Neuron (in vitro differentiated cells): ENCODE data around the gene RNF112.
"Not testable (repeated sequence)": the region's sequence is repeated elsewhere in the genome, so short reads cannot be mapped to it uniquely, and the experiment has no call there.

Source experiments
- H2AFZ ChIP-seq: one replicate; pipeline ENCODE4 v1.6.1; 2013; ENCODE audit warnings: low read depth, mild to moderate bottlenecking, inconsistent platforms, low read length, moderate library complexity
- H3K27me3 ChIP-seq: one replicate; pipeline ENCODE4 v1.6.1; 2013; ENCODE audit warnings: low read length; ENCODE audit not compliant: insufficient read depth
- H3K36me3 ChIP-seq: one replicate; pipeline ENCODE4 v1.6.1; 2013; ENCODE audit warnings: low read length; ENCODE audit not compliant: insufficient read depth
- H3K4me1 ChIP-seq: one replicate; pipeline ENCODE4 v1.6.1; 2013; ENCODE audit warnings: low read length; ENCODE audit not compliant: insufficient read depth
- H3K4me3 ChIP-seq: 2 replicates; pipeline ENCODE4 v1.5.1; 2013; ENCODE audit warnings: mild to moderate bottlenecking, low read length, moderate library complexity
- H3K9me3 ChIP-seq: one replicate; pipeline ENCODE4 v1.6.1; 2013; ENCODE audit warnings: low read length

The RNF112 gene

DNA sequence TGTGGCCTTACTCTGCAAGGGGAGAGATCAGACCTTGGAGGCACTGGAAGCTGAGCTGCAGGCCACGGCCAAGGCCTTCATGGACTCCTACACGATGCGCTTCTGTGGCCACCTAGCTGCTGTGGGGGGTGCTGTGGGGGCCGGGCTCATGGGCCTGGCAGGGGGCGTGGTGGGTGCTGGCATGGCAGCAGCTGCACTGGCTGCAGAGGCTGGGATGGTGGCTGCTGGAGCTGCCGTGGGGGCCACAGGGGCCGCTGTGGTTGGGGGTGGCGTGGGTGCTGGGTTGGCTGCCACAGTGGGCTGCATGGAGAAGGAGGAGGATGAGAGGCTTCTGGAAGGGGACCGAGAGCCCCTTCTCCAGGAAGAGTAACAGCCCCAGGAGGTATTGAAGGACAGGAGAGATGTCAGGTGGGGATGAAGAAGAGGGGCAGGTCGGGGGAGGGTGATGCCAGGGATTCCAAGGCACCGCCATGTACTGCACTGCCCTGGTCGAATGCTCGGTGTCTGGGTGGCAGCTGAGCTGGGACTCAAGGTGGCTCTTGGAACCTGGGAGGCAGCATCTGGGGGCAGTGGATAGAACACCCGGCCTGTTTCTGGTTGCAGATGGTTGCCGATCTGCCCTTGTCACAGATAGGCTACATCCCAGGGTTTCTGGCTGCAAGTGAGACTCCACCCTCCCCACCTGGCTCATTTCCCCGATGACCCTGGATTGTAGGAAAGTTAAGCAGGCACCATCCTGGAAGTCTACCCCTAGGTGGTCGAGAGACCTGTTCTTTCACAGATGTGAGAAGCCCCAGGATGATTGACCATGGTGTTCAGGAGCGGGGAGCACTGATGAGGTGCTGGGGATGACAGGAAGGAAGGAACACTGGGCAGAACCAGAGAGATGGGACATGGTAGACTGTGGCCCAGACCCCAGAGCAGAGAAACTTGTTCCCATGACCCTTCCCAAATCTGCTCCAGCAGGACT is 5.1 kb downstream of the RNF112 start:
- H3K36me3 ChIP-seq: no peaks in the 10 kb centered on the region
- no peak overlapping the region for H2AFZ ChIP-seq
- no peak overlapping the region for H3K4me3 ChIP-seq
- peaks cover 15% of the 10 kb centered on the region for H3K27me3 ChIP-seq
- no peaks in the 10 kb centered on the region for H3K9me3 ChIP-seq
- H3K4me1 ChIP-seq: peaks cover 2% of the 10 kb centered on the region

GRCh38 chr17:19417611-19418010 is 6.6 kb downstream of the RNF112 start:
- H3K9me3 ChIP-seq: no peaks in the 10 kb centered on the region
- no peaks in the 10 kb centered on the region for H3K4me1 ChIP-seq
- peaks cover 15% of the 10 kb centered on the region for H3K27me3 ChIP-seq
- H2AFZ ChIP-seq: no peak overlapping the region
- no peaks in the 10 kb centered on the region for H3K36me3 ChIP-seq
- no peak overlapping the region for H3K4me3 ChIP-seq

GRCh38 chr17:19418251-19418992 is 7.4 kb downstream of the RNF112 start:
- Histone ChIP-seq H3K27me3 (peaks cover 15% of the 10 kb centered on the region), H3K4me3 (no peak overlapping the region), H3K9me3 (no peaks in the 10 kb centered on the region), H3K4me1 (no peaks in the 10 kb centered on the region), H2AFZ (no peak overlapping the region), H3K36me3 (no peaks in the 10 kb centered on the region)

- H2AFZ ChIP-seq: no peak overlapping the region
- no peaks in the 10 kb centered on the region for H3K9me3 ChIP-seq
- H3K4me1 ChIP-seq: no peaks in the 10 kb centered on the region
- H3K36me3 ChIP-seq: no peaks in the 10 kb centered on the region
- H3K27me3 ChIP-seq: peaks cover 10% of the 10 kb centered on the region
- no peak overlapping the region for H3K4me3 ChIP-seq
Measured at GRCh38 chr17:19421219-19421618, 10.2 kb downstream of the RNF112 start.

- no peaks in the 10 kb centered on the region for H3K4me1 ChIP-seq
- no peaks in the 10 kb centered on the region for H3K36me3 ChIP-seq
- no peak overlapping the region for H2AFZ ChIP-seq
- H3K4me3 ChIP-seq: no peak overlapping the region
- H3K9me3 ChIP-seq: no peaks in the 10 kb centered on the region
- peaks cover 3% of the 10 kb centered on the region for H3K27me3 ChIP-seq
Measured at GRCh38 chr17:19421926-19422325, 10.9 kb downstream of the RNF112 start.

DNA sequence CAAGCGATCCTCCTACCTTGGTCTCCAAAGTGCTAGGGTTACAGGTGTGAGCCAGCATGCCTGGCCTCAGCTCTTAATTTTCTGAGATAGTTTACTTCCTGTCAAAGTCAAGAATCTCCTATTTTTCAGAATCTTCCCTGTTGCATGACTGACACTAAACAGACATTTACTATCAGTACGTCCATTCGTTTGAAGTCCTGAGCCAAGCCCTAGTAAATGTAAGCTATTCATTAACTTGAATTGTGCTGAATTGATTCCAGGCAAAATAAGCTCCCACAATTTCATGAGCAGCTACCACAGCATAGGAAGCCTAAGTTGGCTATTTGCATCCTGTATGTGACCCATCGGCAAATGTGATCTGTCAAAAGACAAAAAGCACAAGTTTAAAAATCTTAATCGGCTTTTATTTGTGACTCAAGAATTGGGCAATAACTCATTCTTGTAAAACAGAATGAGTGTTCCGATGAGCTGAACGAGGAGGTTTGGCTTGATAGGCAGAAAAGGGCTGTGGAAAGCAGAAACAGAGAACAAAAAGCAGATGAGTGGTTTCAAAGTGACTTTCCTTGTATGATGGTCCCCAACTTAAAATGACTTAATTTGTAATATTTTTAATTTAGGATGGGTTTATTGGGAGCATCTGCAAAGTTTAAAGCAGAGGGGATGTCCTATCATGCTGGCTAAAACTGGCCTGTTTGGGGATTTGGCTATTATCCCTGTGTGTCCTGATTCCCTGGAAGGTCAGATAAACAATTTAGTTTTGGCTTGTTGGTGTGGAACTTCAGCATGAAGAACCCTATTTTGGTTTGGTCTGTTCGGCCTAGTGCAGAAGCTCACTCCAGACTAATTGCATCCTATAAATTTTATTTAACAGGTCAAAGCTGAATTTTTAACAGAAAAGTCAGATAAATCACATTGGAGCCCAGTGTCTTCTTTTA is 14.2 kb downstream of the RNF112 start:
- Histone ChIP-seq H3K9me3 (no peaks in the 10 kb centered on the region), H3K4me1 (no peaks in the 10 kb centered on the region), H3K27me3 (no peaks in the 10 kb centered on the region), H3K36me3 (no peaks in the 10 kb centered on the region), H3K4me3 (no peak overlapping the region), H2AFZ (no peak overlapping the region)

DNA sequence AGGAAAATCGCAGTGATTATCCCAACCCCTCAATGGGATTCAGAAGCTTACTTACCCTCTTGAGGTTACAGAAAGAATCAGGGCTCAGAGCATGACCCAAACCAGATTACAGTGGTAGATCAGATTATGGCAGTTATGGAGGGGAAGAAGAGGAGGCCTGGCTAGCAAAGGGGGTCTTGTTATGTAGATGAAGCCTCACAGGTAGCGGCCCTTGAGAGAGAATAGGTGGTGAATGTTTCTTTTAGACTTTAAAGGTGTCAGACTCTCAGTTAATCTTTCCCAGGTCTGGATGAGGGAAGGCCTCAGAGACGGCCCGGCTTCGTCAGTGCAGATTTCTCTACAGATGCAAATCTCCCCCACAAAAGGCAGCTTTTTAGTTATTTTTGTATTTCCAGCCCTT is 15.6 kb downstream of the RNF112 start:
- no peaks in the 10 kb centered on the region for H3K9me3 ChIP-seq
- H3K27me3 ChIP-seq: no peaks in the 10 kb centered on the region
- no peaks in the 10 kb centered on the region for H3K4me1 ChIP-seq
- H3K4me3 ChIP-seq: no peak overlapping the region
- H3K36me3 ChIP-seq: no peaks in the 10 kb centered on the region
- no peak overlapping the region for H2AFZ ChIP-seq

- Histone ChIP-seq H3K9me3 (no peaks in the 10 kb centered on the region), H2AFZ (no peak overlapping the region), H3K4me3 (no peak overlapping the region), H3K4me1 (no peaks in the 10 kb centered on the region), H3K36me3 (no peaks in the 10 kb centered on the region), H3K27me3 (no peaks in the 10 kb centered on the region)
Measured at GRCh38 chr17:19431691-19432090, 20.7 kb downstream of the RNF112 start.

GRCh38 chr17:19433255-19433654 is 22.2 kb downstream of the RNF112 start:
- H3K36me3 ChIP-seq: no peaks in the 10 kb centered on the region
- H3K4me1 ChIP-seq: no peaks in the 10 kb centered on the region

DNA sequence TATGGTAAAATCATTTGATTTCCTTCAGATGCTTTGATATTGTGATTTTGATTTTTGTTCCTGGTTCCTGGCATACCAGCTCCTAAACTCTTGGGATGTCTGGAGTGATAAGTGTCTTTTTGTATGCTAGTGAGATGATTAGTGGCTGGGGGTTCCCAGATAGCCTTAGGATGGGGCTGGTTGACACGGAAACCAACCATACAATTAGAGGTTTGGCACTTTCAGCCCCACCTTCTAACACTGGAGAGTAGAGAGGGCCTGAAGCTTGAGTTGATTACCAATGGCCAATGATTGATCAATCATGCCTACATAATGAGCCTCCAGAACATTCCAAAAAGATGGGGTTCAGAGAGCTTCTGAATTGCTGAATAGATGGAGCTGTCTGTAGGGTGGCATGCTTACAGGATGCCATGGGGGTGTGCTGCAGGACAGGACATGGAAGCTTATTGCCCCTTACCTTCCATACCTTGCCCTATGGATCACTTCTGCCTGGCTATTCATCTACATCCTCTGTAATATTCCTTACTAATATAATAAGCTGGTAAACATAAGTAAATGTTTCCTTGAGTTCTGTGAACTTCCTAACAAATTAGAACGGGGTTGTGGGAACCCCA is 22.8 kb downstream of the RNF112 start:
- Histone ChIP-seq H3K4me1 (no peaks in the 10 kb centered on the region), H2AFZ (no peak overlapping the region), H3K36me3 (no peaks in the 10 kb centered on the region), H3K27me3 (peaks cover 2% of the 10 kb centered on the region), H3K4me3 (no peak overlapping the region), H3K9me3 (no peaks in the 10 kb centered on the region)

More at GRCh38 chr17:19433255-19433654, 22.2 kb downstream of the RNF112 start:
- H3K4me3 ChIP-seq: no peak overlapping the region
- no peaks in the 10 kb centered on the region for H3K9me3 ChIP-seq
- H2AFZ ChIP-seq: no peak overlapping the region
- H3K27me3 ChIP-seq: no peaks in the 10 kb centered on the region

GRCh38 chr17:19440421-19440820 is 29.4 kb downstream of the RNF112 start:
- Histone ChIP-seq H3K9me3 (peaks cover 5% of the 10 kb centered on the region), H3K4me3 (no peak overlapping the region), H2AFZ (no peak overlapping the region), H3K36me3 (no peaks in the 10 kb centered on the region), H3K4me1 (no peaks in the 10 kb centered on the region), H3K27me3 (peaks cover 3% of the 10 kb centered on the region)

DNA sequence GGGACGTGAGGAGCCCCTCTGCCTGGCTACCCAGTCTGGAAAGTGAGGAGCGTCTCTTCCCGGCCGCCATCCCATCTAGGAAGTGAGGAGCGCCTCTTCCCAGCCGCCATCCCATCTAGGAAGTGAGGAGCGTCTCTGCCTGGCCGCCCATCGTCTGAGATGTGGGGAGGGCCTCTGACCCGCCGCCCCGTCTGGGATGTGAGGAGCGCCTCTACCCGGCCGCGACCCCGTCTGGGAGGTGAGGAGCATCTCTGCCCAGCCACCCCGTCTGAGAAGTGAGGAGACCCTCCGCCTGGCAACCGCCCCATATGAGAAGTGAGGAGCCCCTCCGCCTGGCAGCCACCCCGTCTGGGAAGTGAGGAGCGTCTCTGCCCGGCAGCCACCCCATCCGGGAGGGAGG is 30.3 kb downstream of the RNF112 start:
- H2AFZ ChIP-seq, H3K4me1 ChIP-seq, H3K27me3 ChIP-seq, H3K4me3 ChIP-seq, H3K9me3 ChIP-seq, H3K36me3 ChIP-seq: not testable (repeated sequence)
